HepG2 (cell line): ENCODE data around the gene NOCT. TPM values are rescaled to one million over a fixed set of nuclear protein-coding genes. Genes with fewer than 3 reads are reported as not detected.

Source experiments
- ATF7-NPFF ChIP-seq: sonication (generic); formaldehyde crosslinking; IDR thresholded peaks from 2 replicates; pipeline ENCODE4 v1.8.1; 2023; ENCODE audit warnings: mild to moderate bottlenecking, low read depth, missing genetic modification reagents, moderate library complexity
- CHD4 ChIP-seq: fragments of 200-600 bp; sonication (generic); IDR thresholded peaks from 2 replicates; pipeline ENCODE4 v1.7.0; 2017; ENCODE audit warnings: mild to moderate bottlenecking, low read length, borderline replicate concordance
- FOXJ3 ChIP-seq: sonication (generic); formaldehyde crosslinking; IDR thresholded peaks from 2 replicates; pipeline ENCODE4 v1.4.0; 2020; ENCODE audit warnings: missing genetic modification reagents, mild to moderate bottlenecking, borderline replicate concordance
- FOXK2 ChIP-seq: fragments of 450-650 bp; IDR thresholded peaks from 2 replicates; pipeline ENCODE4 v1.6.1; 2016
- GATAD2A ChIP-seq: IDR thresholded peaks from 2 replicates; pipeline ENCODE4 v1.6.1; 2016
- IKZF4 ChIP-seq: sonication (generic); formaldehyde crosslinking; IDR thresholded peaks from 2 replicates; pipeline ENCODE4 v1.5.1; 2020; ENCODE audit warnings: borderline replicate concordance, mild to moderate bottlenecking, low read depth, missing genetic modification reagents; ENCODE audit errors: not compliant biosample characterization
- IRF2 ChIP-seq: IDR thresholded peaks from 2 replicates; pipeline ENCODE4 v1.6.1; 2018; ENCODE audit warnings: missing genetic modification reagents, missing compliant biosample characterization
- LRRFIP1 ChIP-seq: sonication (generic); formaldehyde crosslinking; conservative IDR thresholded peaks from 2 replicates; pipeline ENCODE4 v1.4.0; 2020; ENCODE audit warnings: missing genetic modification reagents
- PAXIP1 ChIP-seq: sonication (generic); formaldehyde crosslinking; conservative IDR thresholded peaks from 2 replicates; pipeline ENCODE4 v1.4.0; 2020; ENCODE audit warnings: mild to moderate bottlenecking, missing genetic modification reagents, moderate library complexity
- RBM22 ChIP-seq: fragments of 200-400 bp; formaldehyde crosslinking; optimal IDR thresholded peaks from 2 replicates; pipeline ENCODE3; 2017; ENCODE audit warnings: mild to moderate bottlenecking, low read length, moderate library complexity
- SIX4 ChIP-seq: sonication (generic); formaldehyde crosslinking; IDR thresholded peaks from 2 replicates; pipeline ENCODE4 v1.4.0; 2020; ENCODE audit warnings: missing genetic modification reagents
- SOX6 ChIP-seq, 2 experiments: fragments of 450-650 bp in 1 of 2; sonication (generic) in 1 of 2; formaldehyde crosslinking in 1 of 2; IDR thresholded peaks; 2 replicates each; pipeline versions ENCODE4 v1.4.0 to v1.6.1; 2017 to 2020; ENCODE audit warnings: antibody characterized with exemption in 1 of 2, mild to moderate bottlenecking in 1 of 2, missing genetic modification reagents in 1 of 2
- ZBTB25 ChIP-seq: IDR thresholded peaks from 2 replicates; pipeline ENCODE4 v1.6.1; 2018; ENCODE audit warnings: missing genetic modification reagents
- ZNF30 ChIP-seq: sonication (generic); formaldehyde crosslinking; IDR thresholded peaks from 2 replicates; pipeline ENCODE4 v1.5.0; 2020; ENCODE audit warnings: mild to moderate bottlenecking, missing genetic modification reagents
- ZNF44 ChIP-seq: sonication (generic); formaldehyde crosslinking; IDR thresholded peaks from 2 replicates; pipeline ENCODE4 v1.5.1; 2020; ENCODE audit warnings: mild to moderate bottlenecking, missing genetic modification reagents
- ZNF562 ChIP-seq: sonication (generic); formaldehyde crosslinking; IDR thresholded peaks from 2 replicates; pipeline ENCODE4 v1.8.0; 2022; ENCODE audit warnings: missing genetic modification reagents, borderline replicate concordance
- ZNF891 ChIP-seq: sonication (generic); formaldehyde crosslinking; IDR thresholded peaks from 2 replicates; pipeline ENCODE4 v1.5.0; 2020; ENCODE audit warnings: mild to moderate bottlenecking, missing genetic modification reagents
- polyA plus RNA-seq, 8 experiments: library from polyadenylated mRNA; depleted of rRNA in 3 of 8; stranded (reverse) in 7 of 8; unstranded in 1 of 8; fragments of >200 nt; fragmentation: Illumina TruSeq in 4 of 8; extraction: Trizol in 4 of 8; gene quantifications; 2 replicates each; pipeline versions ENCODE4 v1.2.1 to v1.2.3, GENCODE V29; 2011 to 2016; ENCODE audit warnings: low read depth in 4 of 8, missing spikeins in 1 of 8, mixed read lengths in 1 of 8; ENCODE audit not compliant: insufficient read depth in 1 of 8
- total RNA-seq, 5 experiments: library from RNA; depleted of rRNA; stranded (reverse); fragments of >200 nt; fragmentation: Illumina TruSeq; extraction: Trizol; gene quantifications; 2 replicates each; pipeline ENCODE4 v1.2.3, GENCODE V29; 2016; ENCODE audit warnings: low read depth in 1 of 5
- TF ChIP-seq, protein P1 (sequence below): sonication (generic); formaldehyde crosslinking; IDR thresholded peaks from 2 replicates; pipeline ENCODE4 v1.4.0; 2020; ENCODE audit warnings: mild to moderate bottlenecking, missing genetic modification reagents
- TF ChIP-seq, protein P2 (sequence below): sonication (generic); formaldehyde crosslinking; IDR thresholded peaks from 2 replicates; pipeline ENCODE4 v1.5.1; 2020; ENCODE audit warnings: missing genetic modification reagents, mild to moderate bottlenecking, borderline replicate concordance

The NOCT gene
- total and polyA plus RNA-seq, 2 of the 13 experiments (the other 11 are each of a cell fraction or from before 2014, with no cell fraction given): 3.6 to 13.1 TPM

DNA sequence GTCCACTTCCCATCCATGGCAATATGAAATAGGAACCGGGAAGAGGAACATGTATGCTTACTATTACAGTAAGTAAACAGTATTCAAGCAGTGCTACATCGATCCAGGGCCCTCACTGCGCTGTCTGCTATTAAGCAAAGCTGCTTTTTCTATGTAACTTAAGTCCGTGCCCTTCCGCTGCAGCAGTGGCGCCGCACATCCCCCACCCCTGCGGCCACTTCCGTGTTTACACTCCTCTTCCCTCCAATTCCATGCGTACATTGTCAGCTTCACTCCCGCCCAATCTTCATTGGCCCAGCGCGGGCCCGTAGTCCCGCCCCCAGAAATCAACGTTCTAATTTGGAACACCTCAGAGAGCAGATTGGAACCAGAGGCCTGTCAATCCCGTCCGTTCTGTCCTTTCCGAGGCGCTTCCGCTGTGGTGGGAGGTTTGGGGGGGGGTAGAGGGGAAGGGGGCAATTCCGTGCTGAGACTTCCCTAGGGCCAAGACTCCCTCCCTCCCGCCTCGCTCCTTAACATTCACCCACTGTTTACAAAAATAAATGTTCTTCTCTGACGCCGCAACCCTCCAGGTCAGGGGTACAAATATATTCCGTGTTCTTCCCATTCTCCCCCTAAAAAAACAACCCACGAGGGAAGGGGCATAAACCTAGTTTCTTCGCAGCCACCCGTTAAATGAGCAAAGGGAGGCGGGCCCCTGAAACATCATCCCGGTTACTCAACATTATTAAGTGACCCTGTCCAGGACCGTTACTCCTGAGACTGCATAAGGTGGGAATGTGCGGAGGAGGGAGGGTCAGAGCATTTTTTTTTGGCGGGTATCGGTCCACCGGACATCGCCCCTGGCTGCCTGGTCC is 67.4 kb downstream of the NOCT start (continued):
- TF ChIP-seq IKZF4 (CRISPR knock-in tag) (no peak), RBM22 (peak; percentile 85), FOXK2 (peak; percentile 99), ZNF562 (no peak), PAXIP1 (CRISPR knock-in tag) (peak; percentile 80), SOX6 (IDR thresholded peaks at IDR 0.05) (no peak), SOX6 (CRISPR knock-in tag; IDR thresholded peaks at IDR 0.05) (peak; percentile 77), ZNF30 (no peak), ZNF44 (CRISPR knock-in tag) (0 out of 2 replicates have a peak, but pooled peaks have one; percentile 54), LRRFIP1 (CRISPR knock-in tag) (no peak; the same call in 1 of the 2 replicates), GATAD2A (CRISPR knock-in tag) (peak; percentile 82), IRF2 (CRISPR knock-in tag) (peak; percentile 62; the same call in 1 of the 2 replicates), ATF7-NPFF (no peak; the same call in 1 of the 2 replicates), ZNF891 (no peak), SIX4 (0 out of 2 replicates have a peak, but pooled peaks have one; percentile 25), FOXJ3 (peak; percentile 41; the same call in 1 of the 2 replicates), CHD4 (no peak), ZBTB25 (CRISPR knock-in tag) (peak; percentile 87)
- TF ChIP-seq, protein P1, sequence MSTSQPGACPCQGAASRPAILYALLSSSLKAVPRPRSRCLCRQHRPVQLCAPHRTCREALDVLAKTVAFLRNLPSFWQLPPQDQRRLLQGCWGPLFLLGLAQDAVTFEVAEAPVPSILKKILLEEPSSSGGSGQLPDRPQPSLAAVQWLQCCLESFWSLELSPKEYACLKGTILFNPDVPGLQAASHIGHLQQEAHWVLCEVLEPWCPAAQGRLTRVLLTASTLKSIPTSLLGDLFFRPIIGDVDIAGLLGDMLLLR (CRISPR knock-in tag): no peak
- TF ChIP-seq, protein P2, sequence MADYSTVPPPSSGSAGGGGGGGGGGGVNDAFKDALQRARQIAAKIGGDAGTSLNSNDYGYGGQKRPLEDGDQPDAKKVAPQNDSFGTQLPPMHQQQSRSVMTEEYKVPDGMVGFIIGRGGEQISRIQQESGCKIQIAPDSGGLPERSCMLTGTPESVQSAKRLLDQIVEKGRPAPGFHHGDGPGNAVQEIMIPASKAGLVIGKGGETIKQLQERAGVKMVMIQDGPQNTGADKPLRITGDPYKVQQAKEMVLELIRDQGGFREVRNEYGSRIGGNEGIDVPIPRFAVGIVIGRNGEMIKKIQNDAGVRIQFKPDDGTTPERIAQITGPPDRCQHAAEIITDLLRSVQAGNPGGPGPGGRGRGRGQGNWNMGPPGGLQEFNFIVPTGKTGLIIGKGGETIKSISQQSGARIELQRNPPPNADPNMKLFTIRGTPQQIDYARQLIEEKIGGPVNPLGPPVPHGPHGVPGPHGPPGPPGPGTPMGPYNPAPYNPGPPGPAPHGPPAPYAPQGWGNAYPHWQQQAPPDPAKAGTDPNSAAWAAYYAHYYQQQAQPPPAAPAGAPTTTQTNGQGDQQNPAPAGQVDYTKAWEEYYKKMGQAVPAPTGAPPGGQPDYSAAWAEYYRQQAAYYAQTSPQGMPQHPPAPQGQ (CRISPR knock-in tag): no peak
